DMS53 treated with DMSO at 0.1 percent for 48 hours (cell line): Measurements from ENCODE around the gene CNKSR1.
"Not testable (repeated sequence)": the region's sequence is repeated elsewhere in the genome, so short reads cannot be mapped to it uniquely, and the experiment has no call there.

Experiments used
- DNase-seq: peaks from one replicate; lab custom pipeline; 2025; ENCODE audit not compliant: unreplicated experiment; lab: John Stamatoyannopoulos, UW

Gene CNKSR1

GRCh38 chr1:26225033-26225831 is 47.9 kb downstream of the CNKSR1 start:
- peak; percentile 54 for DNase-seq

- not testable (repeated sequence) for DNase-seq
Observed at GRCh38 chr1:26230682-26231081, 53.4 kb downstream of the CNKSR1 start.

- DNase-seq = peak; percentile 97
Observed at GRCh38 chr1:26233903-26234643, 56.8 kb downstream of the CNKSR1 start, which contains the start of gene CEP85. Gene CEP85, plus strand, starts transcription at chr1:26234200. Its CDS starts 5,584 bp downstream, at chr1:26239784.

- DNase-seq = peak; percentile 15
Observed at GRCh38 chr1:26234644-26235370, 57.5 kb downstream of the CNKSR1 start.

- DNase-seq = peak; percentile 22
Observed at GRCh38 chr1:26237230-26237966, 60.1 kb downstream of the CNKSR1 start.
